Right ventricle myocardium superior (tissue), 1 donor: Measurements from ENCODE around the gene PLXNA4. TPM values are rescaled to one million over a fixed set of nuclear protein-coding genes. Genes with fewer than 3 reads are reported as not detected.

Source experiments
- ATAC-seq: fragments of 200-7000 bp; cut with Tn5 transposase; one replicate; pipeline ENCODE4 v1.9.1; 2020; ENCODE audit warnings: mild to moderate bottlenecking; ENCODE audit not compliant: poor library complexity
- DNase-seq: peaks from one replicate; pipeline ENCODE4 v3.0.0-alpha.2; 2020
- intact Hi-C: fragments of 100-400 bp; cut with DNase I; formaldehyde crosslinking; loops from one replicate; pipeline ENCODE4 v1.11.2; 2022
- total RNA-seq: library from RNA; stranded (reverse); fragmentation: NEBNext Ultra II Directional; extraction: Animal tissue kit (Norgen Biotek cat#: 25700); gene quantifications from one replicate; pipeline ENCODE4 v1.2.1, GENCODE V29; 2021
- donor health status: DM: no; HTN: yes; CAD: no; lungs with severe emphysema.

Gene PLXNA4
- total RNA-seq, 1 donor from 2014 or later = 17.3 TPM

GRCh38 chr7:132520591-132521280 is 55.5 kb downstream of the PLXNA4 start:
- intact Hi-C loops = no loop called here
- DNase-seq (no peak), ATAC-seq (no peak)

DNA sequence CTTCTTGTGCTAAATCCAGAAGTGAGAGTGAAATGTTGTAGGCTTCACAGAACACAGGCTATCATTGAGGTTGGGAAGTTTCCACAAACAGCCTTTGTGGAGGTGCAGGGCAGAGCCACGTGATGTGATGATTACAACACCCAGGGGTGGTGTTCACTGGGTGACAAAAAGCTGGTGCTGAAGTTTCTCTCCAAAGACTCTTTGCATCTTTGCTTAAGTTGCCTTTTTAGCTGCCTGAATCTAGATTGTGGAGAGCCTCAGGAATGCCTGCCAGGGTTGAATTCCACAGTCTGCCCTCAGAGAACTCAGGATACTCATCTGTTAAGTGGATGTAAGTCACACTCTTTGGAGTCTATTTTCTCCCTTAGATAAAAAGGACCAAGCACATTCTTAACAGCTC is 56.3 kb downstream of the PLXNA4 start:
- ATAC-seq = peak; percentile 79
- intact Hi-C loops = loop anchor here (10.0 kb wide), 1 partner anchor 55 kb away; the partner anchor contains the start of gene PLXNA4
- no peak for DNase-seq

- DNase-seq = no peak
- ATAC-seq = no peak
- intact Hi-C loops = loop anchor here (10.0 kb wide), 1 partner anchor 56 kb away; the partner anchor contains the start of gene PLXNA4
These were observed 57.5 kb downstream of the PLXNA4 start for GRCh38 chr7:132518839-132519173.

DNA sequence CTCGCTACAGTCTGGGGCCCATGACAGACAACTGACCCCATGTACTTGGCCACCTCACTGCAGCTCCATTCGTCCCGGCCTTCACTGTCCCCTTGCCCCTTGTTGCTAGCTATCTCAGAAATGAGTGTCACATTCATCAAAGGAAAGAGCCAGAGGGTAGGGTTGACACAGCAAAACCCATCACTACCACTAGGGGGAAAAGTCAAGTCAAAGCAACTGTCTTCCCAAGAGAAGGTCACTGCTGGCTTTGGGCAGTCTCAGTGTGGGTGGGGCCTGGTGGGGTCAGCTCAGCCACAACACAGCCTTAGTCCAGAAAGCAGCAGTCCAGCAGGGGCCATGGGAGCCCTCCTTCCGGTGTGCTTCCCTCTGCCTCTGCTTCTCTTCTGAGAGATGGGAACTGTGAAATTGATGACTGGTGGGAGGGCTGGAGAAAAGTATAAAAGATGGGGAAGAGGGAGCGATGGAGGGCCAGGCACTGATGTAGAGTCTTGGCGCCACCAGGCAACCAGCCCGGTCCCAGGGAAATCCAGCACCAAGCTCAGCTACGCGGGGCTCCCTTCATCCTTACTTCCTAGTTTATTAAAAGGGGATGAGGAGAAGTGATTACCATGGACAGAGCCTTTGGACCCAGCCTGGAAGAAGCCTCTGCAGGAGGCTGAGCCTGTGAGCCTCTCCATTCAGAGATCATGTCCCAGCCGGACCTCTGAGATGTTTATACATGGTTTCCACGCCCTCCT is 58.0 kb downstream of the PLXNA4 start:
- intact Hi-C loops = loop anchor here (10.0 kb wide), 1 partner anchor 57 kb away; the partner anchor contains the start of gene PLXNA4
- no peak for ATAC-seq
- DNase-seq = no peak

GRCh38 chr7:132516042-132516840 is 60.0 kb downstream of the PLXNA4 start:
- peak; percentile 84 for ATAC-seq
- intact Hi-C loops = loop anchor here (10.0 kb wide), 1 partner anchor 59 kb away; the partner anchor contains the start of gene PLXNA4
- no peak for DNase-seq

- intact Hi-C loops = loop anchor here (10.0 kb wide), 1 partner anchor 60 kb away; the partner anchor contains the start of gene PLXNA4
- no peak for ATAC-seq
- DNase-seq = no peak
These were observed 61.1 kb downstream of the PLXNA4 start for GRCh38 chr7:132515181-132515580.

DNA sequence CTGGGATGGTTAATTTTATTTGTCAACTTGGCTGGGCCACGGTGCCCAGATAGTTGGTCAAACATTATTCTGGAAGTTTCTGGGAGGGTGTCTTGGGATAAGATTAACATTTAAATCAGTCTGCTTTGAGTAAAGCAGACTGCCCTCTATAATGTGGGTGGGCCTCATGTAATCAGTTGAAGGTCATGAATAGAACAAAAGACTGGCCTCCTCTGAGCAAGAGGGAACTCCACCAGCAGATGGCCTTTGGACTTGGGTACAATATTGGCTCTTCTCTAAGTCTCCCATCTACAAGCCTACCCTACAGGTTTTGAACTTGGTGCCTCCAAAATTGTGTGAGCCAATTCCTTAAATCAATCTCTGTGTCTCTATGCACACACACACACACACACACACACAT is 61.8 kb downstream of the PLXNA4 start:
- no peak for DNase-seq
- intact Hi-C loops = loop anchor here (10.0 kb wide), 1 partner anchor 60 kb away; the partner anchor contains the start of gene PLXNA4
- no peak for ATAC-seq

- intact Hi-C loops = loop anchor here (10.0 kb wide), 1 partner anchor 63 kb away; the partner anchor contains the start of gene PLXNA4
- DNase-seq (no peak), ATAC-seq (no peak)
These were observed 64.3 kb downstream of the PLXNA4 start for GRCh38 chr7:132511921-132512320.

DNA sequence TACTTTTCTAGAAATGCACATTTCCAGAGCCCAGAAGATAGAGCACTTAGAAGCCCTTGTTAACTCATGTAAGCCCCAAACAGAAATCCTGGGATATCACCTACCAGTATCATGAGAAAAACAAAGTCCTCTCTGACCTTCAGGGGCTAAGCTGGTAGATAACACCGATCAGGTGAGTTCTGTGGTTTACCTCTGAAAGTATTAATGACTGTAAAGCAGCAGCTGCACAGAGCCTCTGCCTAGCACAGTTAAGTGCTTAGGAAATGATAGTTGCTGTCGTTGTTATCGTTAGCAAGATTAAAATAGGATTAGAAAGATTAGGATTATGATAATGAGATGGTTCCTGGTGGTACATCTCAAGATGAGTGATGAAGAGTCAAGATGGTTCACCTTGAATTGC is 64.9 kb downstream of the PLXNA4 start:
- DNase-seq (no peak), ATAC-seq (no peak)
- intact Hi-C loops = loop anchor here (10.0 kb wide), 1 partner anchor 63 kb away; the partner anchor contains the start of gene PLXNA4

DNA sequence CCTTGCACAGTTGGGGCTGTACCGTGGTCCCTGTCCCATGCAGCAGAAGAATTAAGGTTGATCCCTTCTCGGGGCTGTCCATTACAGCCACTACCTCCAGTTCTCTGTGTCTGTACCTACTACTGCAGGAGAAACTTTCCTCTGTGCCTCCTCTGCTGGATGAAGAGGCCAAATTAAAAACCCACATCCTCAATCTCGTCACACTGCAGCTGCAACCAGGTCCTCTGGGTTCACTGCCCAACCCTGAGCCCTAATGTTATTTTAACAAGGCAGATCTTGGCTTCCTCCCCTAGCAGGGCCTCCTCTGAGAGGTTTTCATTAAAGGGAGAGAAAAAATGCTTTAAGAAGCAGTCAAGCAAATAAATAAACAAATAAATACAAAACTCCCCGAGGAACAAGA is 66.6 kb downstream of the PLXNA4 start:
- ATAC-seq (peak; percentile 14), DNase-seq (no peak)
- intact Hi-C loops = loop anchor here (10.0 kb wide), 1 partner anchor 65 kb away; the partner anchor contains the start of gene PLXNA4

DNA sequence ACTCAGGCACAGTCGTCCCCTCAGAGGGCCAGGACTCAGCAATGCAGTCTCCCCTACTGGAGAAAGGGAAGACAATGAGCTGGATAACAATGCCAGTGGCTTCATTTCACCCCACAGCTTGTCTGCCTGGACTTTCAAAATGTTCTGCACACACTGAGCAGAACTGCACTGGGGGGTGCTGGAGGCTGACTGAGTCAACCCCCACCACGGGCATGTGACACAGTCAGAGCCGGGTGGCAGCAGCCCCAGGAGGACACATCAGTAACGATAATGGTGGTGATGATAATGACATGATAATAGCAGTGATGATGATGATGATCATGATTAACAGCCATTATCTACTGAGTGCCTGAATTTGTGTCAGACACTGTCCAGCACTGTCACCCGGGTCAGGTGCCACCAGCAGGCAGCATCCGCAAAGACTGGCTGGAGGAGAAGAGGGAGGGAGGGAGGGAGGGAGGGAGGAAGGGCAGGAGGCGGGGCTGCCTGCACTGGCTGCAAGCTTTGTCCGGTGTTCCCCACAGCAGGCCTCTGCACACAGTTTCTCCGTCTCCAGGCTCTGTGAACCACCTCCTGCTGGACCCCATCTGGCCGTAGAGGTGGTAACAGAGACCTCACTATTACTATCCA is 67.4 kb downstream of the PLXNA4 start:
- DNase-seq (peak; percentile 59), ATAC-seq (peak; percentile 86)
- intact Hi-C loops = no loop called here

GRCh38 chr7:132504852-132505251 is 71.4 kb downstream of the PLXNA4 start:
- no peak for DNase-seq
- intact Hi-C loops = no loop called here
- ATAC-seq = no peak

DNA sequence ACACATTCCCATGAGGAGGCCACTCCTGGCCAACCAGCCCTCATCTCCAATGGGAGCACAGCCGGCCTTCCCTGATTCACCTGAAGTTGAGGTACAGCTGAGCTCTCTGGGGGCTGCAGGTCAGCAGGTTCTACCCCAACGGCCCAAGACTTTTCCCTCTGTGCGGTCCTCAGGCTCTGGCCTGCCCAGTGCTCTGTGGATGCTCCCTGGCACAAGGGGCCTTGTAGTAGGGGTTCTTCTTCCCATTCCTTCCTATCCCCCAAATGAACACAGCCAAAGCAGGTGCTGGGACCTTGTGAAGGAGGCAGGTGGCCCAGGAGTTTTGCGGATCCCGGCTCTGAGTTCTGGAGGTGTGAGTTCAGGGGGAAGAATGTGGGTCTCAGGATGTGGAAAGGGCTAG is 72.2 kb downstream of the PLXNA4 start:
- no peak for DNase-seq
- intact Hi-C loops = no loop called here
- ATAC-seq = no peak

GRCh38 chr7:132503415-132503814 is 72.9 kb downstream of the PLXNA4 start:
- no peak for ATAC-seq
- intact Hi-C loops = no loop called here
- no peak for DNase-seq

DNA sequence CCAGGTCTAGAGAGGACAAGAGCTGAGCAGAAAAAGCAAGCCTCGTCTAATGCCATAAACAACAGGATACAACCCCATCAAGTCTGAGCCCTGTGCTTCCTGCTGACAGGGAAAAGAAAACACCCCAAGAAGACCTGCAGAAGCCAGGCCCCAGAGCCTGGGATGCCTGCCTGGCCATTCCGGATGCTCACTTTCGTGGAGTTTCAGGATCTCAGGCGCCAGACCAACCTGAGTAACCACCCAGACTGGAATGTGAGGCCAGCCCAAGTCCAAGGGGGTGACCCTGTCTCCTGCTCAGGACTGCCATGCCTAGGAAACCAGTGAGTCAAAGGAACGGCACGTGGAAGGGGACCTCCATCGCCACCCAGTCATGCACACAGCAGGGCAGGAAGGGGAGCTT is 74.3 kb downstream of the PLXNA4 start:
- ATAC-seq = no peak
- intact Hi-C loops = no loop called here
- DNase-seq = no peak

GRCh38 chr7:132500727-132501440 is 75.4 kb downstream of the PLXNA4 start:
- ATAC-seq (peak; percentile 90), DNase-seq (peak; percentile 75)
- intact Hi-C loops = no loop called here

- intact Hi-C loops = loop anchor here (5.0 kb wide), 1 partner anchor 177 kb away; no protein-coding TSS in a partner anchor
- no peak for ATAC-seq
These were observed 76.8 kb downstream of the PLXNA4 start for GRCh38 chr7:132499487-132499886.

DNA sequence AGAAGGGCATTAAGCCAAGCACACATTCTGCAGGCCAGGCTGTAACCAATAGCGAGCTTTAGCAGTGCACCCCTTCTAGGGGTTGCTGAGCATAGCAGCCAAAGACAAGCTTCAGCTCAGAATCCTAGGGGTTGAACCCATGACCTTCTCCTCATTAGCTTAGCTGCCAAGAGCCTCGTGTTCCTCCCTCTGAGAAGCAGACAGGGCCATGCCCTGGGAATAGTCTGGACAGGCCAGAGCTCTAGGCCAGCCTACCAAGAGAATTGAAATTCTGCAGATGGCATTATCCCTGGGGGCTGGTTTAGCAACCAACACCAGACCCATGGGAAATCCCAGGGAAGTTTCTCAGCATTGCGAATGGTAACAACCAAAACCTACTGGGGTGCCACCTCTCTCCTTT is 77.2 kb downstream of the PLXNA4 start:
- DNase-seq (no peak), ATAC-seq (no peak)
- intact Hi-C loops = loop anchor here (5.0 kb wide), 1 partner anchor 177 kb away; no protein-coding TSS in a partner anchor

More at GRCh38 chr7:132499487-132499886, 76.8 kb downstream of the PLXNA4 start:
- DNase-seq = no peak
